Smooth muscle cell of the brain vasculature (primary cell): ENCODE data around the gene WNT10A.
A peak's percentile ranks its signal among the peaks of the same experiment; 100 is the strongest.
"Not testable (repeated sequence)": the region's sequence is repeated elsewhere in the genome, so short reads cannot be mapped to it uniquely, and the experiment has no call there.

Experiments
- DNase-seq: peaks from one replicate; pipeline ENCODE4 v3.0.0-alpha.2; 2012; ENCODE audit warnings: low read depth, low spot score

The WNT10A gene

GRCh38 chr2:218893349-218894150 is 12.9 kb downstream of the WNT10A start:
- DNase-seq = no peak

- DNase-seq = no peak
Observed at GRCh38 chr2:218894151-218894879, 13.7 kb downstream of the WNT10A start.

GRCh38 chr2:218894880-218895157 is 14.2 kb downstream of the WNT10A start:
- no peak for DNase-seq

- DNase-seq = no peak
Observed at GRCh38 chr2:218895326-218895725, 14.7 kb downstream of the WNT10A start.

GRCh38 chr2:218895759-218896500 is 15.3 kb downstream of the WNT10A start:
- no peak for DNase-seq

GRCh38 chr2:218896501-218897393 is 16.1 kb downstream of the WNT10A start:
- no peak for DNase-seq

GRCh38 chr2:218897394-218898108 is 16.9 kb downstream of the WNT10A start:
- DNase-seq = no peak

- no peak for DNase-seq
Observed at GRCh38 chr2:218898109-218898878, 17.6 kb downstream of the WNT10A start.

- no peak for DNase-seq
Observed at GRCh38 chr2:218899147-218899546, 18.5 kb downstream of the WNT10A start.

GRCh38 chr2:218902427-218902826 is 21.8 kb downstream of the WNT10A start:
- no peak for DNase-seq

GRCh38 chr2:218904176-218904575 is 23.5 kb downstream of the WNT10A start:
- DNase-seq = no peak

GRCh38 chr2:218908721-218909619 is 28.3 kb downstream of the WNT10A start:
- peak; percentile 17 for DNase-seq

- no peak for DNase-seq
Observed at GRCh38 chr2:218910741-218911140, 30.1 kb downstream of the WNT10A start.

GRCh38 chr2:218920504-218920903 is 39.9 kb downstream of the WNT10A start:
- no peak for DNase-seq

GRCh38 chr2:218924757-218925156 is 44.1 kb downstream of the WNT10A start:
- DNase-seq = no peak

GRCh38 chr2:218925434-218925833 is 44.8 kb downstream of the WNT10A start:
- DNase-seq = no peak

GRCh38 chr2:218927422-218927821 is 46.8 kb downstream of the WNT10A start:
- DNase-seq = no peak

GRCh38 chr2:218927876-218928275 is 47.2 kb downstream of the WNT10A start:
- no peak for DNase-seq

- not testable (repeated sequence) for DNase-seq
Observed at GRCh38 chr2:218930488-218930887, 49.8 kb downstream of the WNT10A start.
